Measurements from ENCODE around the gene GATAD2B. TPM values are rescaled to one million over a fixed set of nuclear protein-coding genes. Genes with fewer than 3 reads are reported as not detected.

Gene GATAD2B
- total RNA-seq, 1 donor from 2014 or later = 47.0 TPM

DNA sequence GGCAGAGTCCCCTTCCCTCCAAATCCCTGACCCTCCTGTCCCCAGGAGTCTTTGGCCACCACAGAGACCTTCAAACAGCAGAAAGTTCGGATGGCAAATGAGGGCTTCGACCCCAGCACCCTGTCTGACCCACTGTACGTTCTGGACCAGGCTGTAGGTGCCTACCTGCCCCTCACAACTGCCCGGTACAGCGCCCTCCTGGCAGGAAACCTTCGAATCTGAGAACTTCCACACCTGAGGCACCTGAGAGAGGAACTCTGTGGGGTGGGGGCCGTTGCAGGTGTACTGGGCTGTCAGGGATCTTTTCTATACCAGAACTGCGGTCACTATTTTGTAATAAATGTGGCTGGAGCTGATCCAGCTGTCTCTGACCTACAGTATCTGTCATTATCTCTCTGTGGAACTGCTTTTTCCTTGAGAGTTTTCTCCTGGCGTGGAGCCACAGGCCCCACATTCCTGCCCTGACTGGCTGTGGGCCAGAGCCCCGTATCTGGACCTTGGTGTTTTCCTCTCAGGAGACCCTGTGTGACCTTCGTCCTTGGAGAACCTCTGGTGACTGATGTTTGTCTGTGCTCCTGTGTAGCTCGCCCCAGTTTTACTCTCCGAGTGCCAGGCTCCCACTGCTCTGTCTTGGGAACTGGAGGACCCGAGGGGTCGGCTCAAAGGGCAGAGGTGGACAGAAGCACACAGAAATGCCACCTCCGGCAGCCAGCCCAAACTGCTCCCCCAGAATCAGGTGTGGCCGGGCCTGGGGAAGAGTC lies 142.8 kb downstream of the GATAD2B start:
- Mint-ChIP-seq H3K9me3 (ENCODE audit: low read depth) (no peaks in the 10 kb centered on the region), H3K27ac (ENCODE audit: unreplicated experiment) (no peak overlapping the region), H3K4me1 (ENCODE audit: low read depth) (peaks cover 30% of the 10 kb centered on the region), H3K27me3 (ENCODE audit: low read depth) (no peaks in the 10 kb centered on the region), H3K4me3 (ENCODE audit: unreplicated experiment) (no peak overlapping the region), H3K36me3 (ENCODE audit: low read depth) (no peaks in the 10 kb centered on the region)
- TF ChIP-seq, protein P1, sequence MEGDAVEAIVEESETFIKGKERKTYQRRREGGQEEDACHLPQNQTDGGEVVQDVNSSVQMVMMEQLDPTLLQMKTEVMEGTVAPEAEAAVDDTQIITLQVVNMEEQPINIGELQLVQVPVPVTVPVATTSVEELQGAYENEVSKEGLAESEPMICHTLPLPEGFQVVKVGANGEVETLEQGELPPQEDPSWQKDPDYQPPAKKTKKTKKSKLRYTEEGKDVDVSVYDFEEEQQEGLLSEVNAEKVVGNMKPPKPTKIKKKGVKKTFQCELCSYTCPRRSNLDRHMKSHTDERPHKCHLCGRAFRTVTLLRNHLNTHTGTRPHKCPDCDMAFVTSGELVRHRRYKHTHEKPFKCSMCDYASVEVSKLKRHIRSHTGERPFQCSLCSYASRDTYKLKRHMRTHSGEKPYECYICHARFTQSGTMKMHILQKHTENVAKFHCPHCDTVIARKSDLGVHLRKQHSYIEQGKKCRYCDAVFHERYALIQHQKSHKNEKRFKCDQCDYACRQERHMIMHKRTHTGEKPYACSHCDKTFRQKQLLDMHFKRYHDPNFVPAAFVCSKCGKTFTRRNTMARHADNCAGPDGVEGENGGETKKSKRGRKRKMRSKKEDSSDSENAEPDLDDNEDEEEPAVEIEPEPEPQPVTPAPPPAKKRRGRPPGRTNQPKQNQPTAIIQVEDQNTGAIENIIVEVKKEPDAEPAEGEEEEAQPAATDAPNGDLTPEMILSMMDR (IDR thresholded peaks at IDR 0.05) = no peak
- DNase-seq (ENCODE audit: low spot score) = peak; percentile 67

DNA sequence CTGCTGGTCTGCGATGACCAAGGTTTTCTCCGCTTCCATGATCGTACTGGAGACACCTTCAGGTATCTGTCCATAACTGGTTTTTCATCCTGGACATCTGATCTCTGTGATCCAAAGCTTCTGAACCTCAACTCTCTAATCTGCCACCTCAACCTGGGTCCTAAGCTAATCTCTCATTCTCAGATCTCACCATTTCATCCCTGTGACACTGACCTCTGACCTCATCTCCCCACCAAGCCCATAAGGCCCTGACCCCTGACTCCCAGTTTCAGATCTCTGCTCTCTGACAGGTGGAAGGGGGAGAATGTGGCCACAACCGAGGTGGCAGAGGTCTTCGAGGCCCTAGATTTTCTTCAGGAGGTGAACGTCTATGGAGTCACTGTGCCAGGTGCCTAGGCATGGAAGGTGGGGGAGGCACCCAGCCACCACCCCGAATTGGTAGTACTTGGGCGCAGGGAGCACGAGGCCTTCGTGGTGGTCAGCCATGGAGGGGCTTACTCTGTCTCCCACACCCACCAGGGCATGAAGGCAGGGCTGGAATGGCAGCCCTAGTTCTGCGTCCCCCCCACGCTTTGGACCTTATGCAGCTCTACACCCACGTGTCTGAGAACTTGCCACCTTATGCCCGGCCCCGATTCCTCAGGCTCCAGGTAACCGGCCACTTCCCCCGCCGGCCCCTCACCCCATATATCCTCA lies 143.8 kb downstream of the GATAD2B start:
- Mint-ChIP-seq H3K27me3 (ENCODE audit: low read depth) (no peaks in the 10 kb centered on the region), H3K36me3 (ENCODE audit: low read depth) (no peaks in the 10 kb centered on the region), H3K9me3 (ENCODE audit: low read depth) (no peaks in the 10 kb centered on the region), H3K27ac (ENCODE audit: unreplicated experiment) (no peak overlapping the region), H3K4me3 (ENCODE audit: unreplicated experiment) (no peak overlapping the region), H3K4me1 (ENCODE audit: low read depth) (peaks cover 33% of the 10 kb centered on the region)
- peak; percentile 91 for DNase-seq (ENCODE audit: low spot score)
- TF ChIP-seq, protein P1 (IDR thresholded peaks at IDR 0.05) = no peak

GRCh38 chr1:153778051-153778823 lies 144.5 kb downstream of the GATAD2B start:
- no peak overlapping the region for H3K27ac Mint-ChIP-seq (ENCODE audit: unreplicated experiment)
- H3K4me3 Mint-ChIP-seq (ENCODE audit: unreplicated experiment) = no peak overlapping the region
- TF ChIP-seq, protein P1 (IDR thresholded peaks at IDR 0.05) = no peak
- H3K27me3 Mint-ChIP-seq (ENCODE audit: low read depth) = no peaks in the 10 kb centered on the region
- H3K4me1 Mint-ChIP-seq (ENCODE audit: low read depth) = peaks cover 28% of the 10 kb centered on the region
- H3K9me3 Mint-ChIP-seq (ENCODE audit: low read depth) = no peaks in the 10 kb centered on the region
- DNase-seq (ENCODE audit: low spot score) = peak; percentile 86
- no peaks in the 10 kb centered on the region for H3K36me3 Mint-ChIP-seq (ENCODE audit: low read depth)

- TF ChIP-seq, protein P1 (IDR thresholded peaks at IDR 0.05) = no peak
- Mint-ChIP-seq H3K9me3 (ENCODE audit: low read depth) (no peaks in the 10 kb centered on the region), H3K27me3 (ENCODE audit: low read depth) (no peaks in the 10 kb centered on the region), H3K36me3 (ENCODE audit: low read depth) (peaks cover 2% of the 10 kb centered on the region), H3K4me1 (ENCODE audit: low read depth) (peaks cover 23% of the 10 kb centered on the region), H3K4me3 (ENCODE audit: unreplicated experiment) (no peak overlapping the region), H3K27ac (ENCODE audit: unreplicated experiment) (no peak overlapping the region)
- peak; percentile 82 for DNase-seq (ENCODE audit: low spot score)
Observed at GRCh38 chr1:153777648-153778047, 145.1 kb downstream of the GATAD2B start.

DNA sequence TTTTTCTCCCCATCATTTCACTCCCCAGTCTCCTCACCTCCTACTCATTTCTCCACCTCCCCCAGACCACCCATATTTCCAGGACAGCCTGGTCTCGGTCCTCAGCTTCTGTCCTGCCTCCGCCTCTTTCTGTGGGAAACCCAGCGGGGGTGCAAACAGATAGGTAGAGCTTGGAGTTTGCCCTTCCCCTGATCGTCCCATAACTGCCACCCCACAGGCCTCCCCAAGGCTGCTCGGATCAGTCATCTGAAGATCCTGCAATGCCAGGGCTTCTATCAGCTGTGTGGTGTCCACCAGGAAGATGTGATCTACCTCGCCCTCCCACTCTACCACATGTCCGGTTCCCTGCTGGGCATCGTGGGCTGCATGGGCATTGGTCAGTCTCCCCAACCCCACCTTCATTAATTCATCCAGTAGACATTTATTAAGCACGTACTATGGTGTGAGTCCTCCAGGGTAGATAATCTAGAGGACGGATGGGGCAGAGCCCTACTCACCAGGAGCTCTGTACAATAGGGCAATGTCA lies 145.9 kb downstream of the GATAD2B start:
- peak; percentile 54 for DNase-seq (ENCODE audit: low spot score)
- peak overlapping the region; percentile 36 for H3K4me3 Mint-ChIP-seq (ENCODE audit: unreplicated experiment)
- peaks cover 2% of the 10 kb centered on the region for H3K36me3 Mint-ChIP-seq (ENCODE audit: low read depth)
- no peaks in the 10 kb centered on the region for H3K9me3 Mint-ChIP-seq (ENCODE audit: low read depth)
- TF ChIP-seq, protein P1 (IDR thresholded peaks at IDR 0.05) = no peak
- H3K4me1 Mint-ChIP-seq (ENCODE audit: low read depth) = peaks cover 23% of the 10 kb centered on the region
- no peak overlapping the region for H3K27ac Mint-ChIP-seq (ENCODE audit: unreplicated experiment)
- H3K27me3 Mint-ChIP-seq (ENCODE audit: low read depth) = no peaks in the 10 kb centered on the region
